ENCODE results near the gene SDSL.

SDSL gene

GRCh38 chr12:113408756-113409298 lies 13.4 kb upstream of the SDSL start:
- no peak for DNase-seq (ENCODE audit: low read depth)
- no peak for TF ChIP-seq CTCF (IDR thresholded peaks at IDR 0.05; ENCODE audit: low read depth, low read length, missing control alignments)
- H3K4me3 ChIP-seq (ENCODE audit: low read depth, low read length) = no peak overlapping the region

- TF ChIP-seq CTCF (IDR thresholded peaks at IDR 0.05; ENCODE audit: low read depth, low read length, missing control alignments) = no peak
- no peak for DNase-seq (ENCODE audit: low read depth)
These were observed 12.6 kb upstream of the SDSL start for GRCh38 chr12:113409462-113410124.

GRCh38 chr12:113413488-113413939 lies 8.7 kb upstream of the SDSL start:
- TF ChIP-seq CTCF (IDR thresholded peaks at IDR 0.05; ENCODE audit: low read depth, low read length, missing control alignments) = no peak
- H3K4me3 ChIP-seq (ENCODE audit: low read depth, low read length) = no peak overlapping the region
- DNase-seq (ENCODE audit: low read depth) = no peak

More at GRCh38 chr12:113409462-113410124, 12.6 kb upstream of the SDSL start:
- no peak overlapping the region for H3K4me3 ChIP-seq (ENCODE audit: low read depth, low read length)

DNA sequence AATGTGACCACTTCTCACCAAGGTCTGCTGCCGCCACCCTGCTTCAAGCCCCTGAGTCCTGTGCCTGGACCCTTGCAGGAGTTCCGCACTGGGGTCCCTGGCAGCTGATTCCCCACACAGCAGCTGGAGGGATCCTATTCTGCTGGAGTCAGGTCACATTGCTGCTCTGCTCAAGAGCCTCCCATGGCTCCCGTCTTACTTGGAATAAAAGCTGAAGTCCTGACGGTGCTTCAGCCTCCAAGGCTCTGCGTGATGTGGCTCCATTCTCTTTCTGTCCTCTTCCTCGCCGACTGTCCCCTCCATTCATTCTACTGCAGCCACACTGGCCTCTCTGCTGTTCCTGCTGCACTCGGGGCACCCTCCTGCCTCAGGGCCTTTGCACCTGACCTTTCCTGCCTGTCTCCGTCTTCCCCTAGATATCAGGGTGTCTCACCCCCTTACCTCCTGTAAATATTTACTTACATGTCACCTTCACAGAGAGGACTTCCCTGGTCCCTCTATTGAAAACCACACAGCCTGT lies 7.6 kb upstream of the SDSL start:
- TF ChIP-seq CTCF (IDR thresholded peaks at IDR 0.05; ENCODE audit: low read depth, low read length, missing control alignments) = no peak
- DNase-seq (ENCODE audit: low read depth) = no peak
- no peak overlapping the region for H3K4me3 ChIP-seq (ENCODE audit: low read depth, low read length)

GRCh38 chr12:113416091-113416754 lies 6.0 kb upstream of the SDSL start:
- TF ChIP-seq CTCF (IDR thresholded peaks at IDR 0.05; ENCODE audit: low read depth, low read length, missing control alignments) = no peak
- no peak for DNase-seq (ENCODE audit: low read depth)
- no peak overlapping the region for H3K4me3 ChIP-seq (ENCODE audit: low read depth, low read length)

DNA sequence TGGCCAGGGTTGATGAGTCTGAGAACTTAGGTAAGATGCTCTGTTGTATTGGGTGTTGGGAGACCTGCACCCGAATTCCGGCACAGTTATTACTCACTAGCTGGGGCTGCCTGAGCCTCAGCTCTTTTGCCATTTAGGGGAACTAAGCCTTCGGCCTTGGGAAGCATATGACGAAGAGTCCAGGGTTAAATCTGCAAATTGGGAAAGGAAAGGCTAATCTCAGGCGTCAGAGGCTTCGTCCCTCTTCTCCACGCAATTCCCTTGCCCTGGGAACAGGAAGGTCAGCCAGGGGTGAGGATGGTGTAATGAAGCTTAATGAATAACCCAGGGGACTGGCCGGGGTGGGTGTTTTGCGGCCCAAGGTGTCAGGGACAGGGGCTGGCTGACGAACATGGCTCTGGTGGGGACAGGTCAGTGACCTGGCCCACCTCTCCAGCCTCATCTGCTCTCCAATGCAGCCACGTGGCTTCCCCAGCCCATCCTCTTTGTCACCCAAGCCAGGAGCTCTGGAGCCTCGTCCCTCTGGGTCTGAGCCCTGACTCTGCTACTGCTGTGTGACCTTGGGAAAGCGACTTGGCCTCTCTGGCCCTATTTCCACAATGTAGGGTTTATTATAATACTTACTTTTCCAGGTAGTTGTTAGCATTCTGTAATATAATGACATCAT lies 3.8 kb upstream of the SDSL start:
- DNase-seq (ENCODE audit: low read depth) = no peak
- no peak overlapping the region for H3K4me3 ChIP-seq (ENCODE audit: low read depth, low read length)
- TF ChIP-seq CTCF (IDR thresholded peaks at IDR 0.05; ENCODE audit: low read depth, low read length, missing control alignments) = no peak
